ENCODE measurements around the gene KLF15.

- TF ChIP-seq CTCF (IDR thresholded peaks at IDR 0.05), result no peak
- TF ChIP-seq POLR2A (IDR thresholded peaks at IDR 0.05), result no peak
Observed at GRCh38 chr3:126364731-126365301, 7.6 kb upstream of the KLF15 start.

Data from thyroid gland (tissue), 4 donors.